Fibroblast of skin of scalp (primary cell): ENCODE measurements around the gene CCDC13.

Source experiments
- DNase-seq: peaks from one replicate; pipeline ENCODE4 v3.0.0-alpha.2; 2013

CCDC13 gene

GRCh38 chr3:42732829-42733459 lies 40.1 kb downstream of the CCDC13 start:
- DNase-seq = no peak

GRCh38 chr3:42732196-42732828 lies 40.7 kb downstream of the CCDC13 start:
- no peak for DNase-seq

DNA sequence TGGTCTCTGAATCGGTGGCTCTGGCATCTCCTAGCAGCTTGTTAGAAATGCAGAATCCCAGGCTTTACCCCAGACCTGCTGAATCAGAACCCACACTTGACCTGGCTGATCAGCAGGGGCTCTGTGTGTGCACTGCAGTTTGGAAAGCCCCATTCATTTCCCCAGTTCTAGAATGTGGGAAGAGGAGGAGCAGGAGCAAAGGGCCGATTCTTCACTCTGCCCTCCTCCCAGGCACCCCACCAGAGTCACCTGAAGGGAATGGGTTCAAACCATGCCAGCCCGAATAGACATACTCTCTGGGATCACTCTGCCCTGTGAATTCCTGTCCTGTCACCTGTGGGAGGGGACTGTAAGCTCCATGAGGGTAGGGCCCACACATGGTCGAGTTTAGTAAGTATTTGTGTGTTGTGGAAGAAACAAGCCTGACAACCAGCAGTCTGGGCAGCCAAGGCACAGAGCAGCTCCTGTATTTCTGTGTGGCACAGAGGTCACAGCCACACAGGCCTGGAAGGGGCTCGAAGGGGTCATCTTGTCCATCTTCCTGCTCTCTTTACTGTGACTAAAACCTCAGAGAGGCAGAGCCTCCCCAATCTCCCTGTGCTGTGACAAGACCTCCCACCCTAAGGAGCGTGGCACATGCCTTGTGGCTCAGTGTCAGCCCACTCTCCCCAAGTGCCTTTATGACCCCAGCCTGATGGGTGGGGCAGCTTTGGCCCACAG lies 41.4 kb downstream of the CCDC13 start:
- no peak for DNase-seq

- no peak for DNase-seq
These were observed 42.2 kb downstream of the CCDC13 start for GRCh38 chr3:42730706-42731420.

GRCh38 chr3:42730294-42730693 lies 42.8 kb downstream of the CCDC13 start:
- no peak for DNase-seq

DNA sequence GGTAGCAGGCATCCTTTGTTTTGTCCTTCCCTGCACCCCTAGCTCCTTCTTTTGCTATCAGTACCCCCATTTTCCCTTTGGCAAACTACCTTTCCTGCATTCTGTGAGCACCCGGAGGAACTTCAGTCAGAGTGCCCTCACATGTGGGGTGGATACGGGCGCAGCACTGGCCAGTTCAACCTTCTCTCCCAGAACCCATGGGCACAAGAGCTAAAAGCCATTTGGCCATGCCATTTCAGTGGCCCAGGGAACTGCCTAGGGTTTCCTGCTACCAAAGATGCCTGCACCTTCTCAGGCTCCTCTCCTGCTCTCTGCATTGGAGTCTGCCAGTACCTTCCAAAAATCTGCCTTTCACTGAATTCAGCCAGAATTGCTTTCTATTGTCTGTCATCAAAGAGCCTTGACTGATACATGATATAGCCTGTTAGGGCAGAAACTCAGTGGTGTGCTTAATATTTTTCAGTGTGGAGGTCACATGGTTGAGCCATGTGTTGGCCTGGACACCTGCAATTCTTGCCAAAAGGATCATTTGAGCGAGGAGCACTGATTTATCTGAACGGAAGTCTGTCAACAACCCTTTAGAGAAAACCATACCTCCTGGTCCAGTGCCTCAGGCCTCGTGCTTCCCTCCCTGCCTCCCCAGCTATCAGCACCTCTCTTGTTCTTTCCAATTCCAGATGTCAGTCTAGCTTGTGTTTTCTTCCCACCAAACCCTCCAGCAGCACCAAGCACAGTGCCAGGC lies 43.5 kb downstream of the CCDC13 start:
- DNase-seq = no peak

DNA sequence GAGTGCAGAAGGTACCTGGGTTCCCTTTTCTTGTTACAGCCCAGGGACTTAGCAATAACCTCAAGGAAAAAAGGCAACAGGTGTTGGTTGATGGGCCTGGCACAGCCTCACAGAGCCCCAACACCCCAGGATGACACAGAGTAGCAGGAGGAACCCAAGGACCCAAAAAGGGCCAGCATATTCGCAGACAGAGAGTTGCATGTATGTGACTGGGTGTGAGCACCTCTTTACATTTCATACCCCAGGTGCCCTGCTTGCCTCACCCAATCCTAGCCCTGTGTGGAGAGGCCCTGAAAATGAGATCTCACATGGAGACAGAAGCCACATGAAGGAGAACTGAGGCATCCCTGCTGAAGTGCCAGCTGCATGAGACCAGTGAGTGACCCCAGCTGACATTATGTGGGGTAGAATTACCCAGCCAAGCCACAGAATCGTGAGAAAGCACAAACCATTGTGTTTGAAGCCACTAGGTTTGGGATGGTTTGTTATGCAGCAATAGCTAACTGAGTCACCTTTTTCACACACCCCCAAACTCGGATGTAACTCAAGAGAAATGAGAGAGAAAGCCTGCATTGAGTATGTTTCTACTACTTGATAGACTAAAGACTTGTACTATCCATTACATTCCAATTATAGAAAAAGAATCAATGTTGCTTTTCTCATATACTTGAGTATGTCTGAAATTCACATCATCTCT lies 44.2 kb downstream of the CCDC13 start:
- DNase-seq = no peak

- DNase-seq = no peak
These were observed 45.0 kb downstream of the CCDC13 start for GRCh38 chr3:42728056-42728455.

- no peak for DNase-seq
These were observed 47.6 kb downstream of the CCDC13 start for GRCh38 chr3:42725454-42725853.

DNA sequence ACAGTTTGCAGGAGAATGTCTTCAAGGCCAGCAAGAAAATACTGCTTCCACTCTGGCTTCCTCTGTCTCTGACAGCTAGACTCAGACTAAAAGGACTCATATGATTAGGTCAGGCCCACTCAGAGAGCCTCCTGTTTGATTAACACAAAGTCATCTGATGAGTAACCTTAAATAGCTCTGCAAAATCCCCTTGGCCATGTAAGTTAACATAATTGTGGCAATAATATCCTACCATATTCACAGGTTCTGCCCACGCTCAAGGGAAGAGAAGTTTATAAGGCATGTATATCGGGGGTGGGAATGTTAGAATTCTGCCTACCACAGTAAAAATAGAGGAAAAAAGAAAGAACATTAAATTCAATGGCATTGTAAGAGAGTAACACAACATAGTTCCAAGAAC lies 49.8 kb downstream of the CCDC13 start:
- no peak for DNase-seq
